GM18511 (cell line): ENCODE results near the gene S100A7A.

Experiments used
- ATAC-seq: cut with Tn5 transposase; IDR thresholded peaks from one replicate; pipeline ENCODE4 v1.9.1; 2021; ENCODE audit warnings: mild to moderate bottlenecking, moderate library complexity; ENCODE audit not compliant: unreplicated experiment

The S100A7A gene

GRCh38 chr1:153415850-153416570 lies at the start of gene S100A7A:
Gene S100A7A (plus strand): TSS chr1:153416520. CDS start chr1:153418083, 1,563 bp downstream.
- ATAC-seq: no peak

GRCh38 chr1:153367090-153367489 lies 49.2 kb upstream of the S100A7A start:
- no peak for ATAC-seq

GRCh38 chr1:153368495-153368894 lies 47.8 kb upstream of the S100A7A start:
- no peak for ATAC-seq

GRCh38 chr1:153370146-153370545 lies 46.2 kb upstream of the S100A7A start:
- ATAC-seq: no peak

DNA sequence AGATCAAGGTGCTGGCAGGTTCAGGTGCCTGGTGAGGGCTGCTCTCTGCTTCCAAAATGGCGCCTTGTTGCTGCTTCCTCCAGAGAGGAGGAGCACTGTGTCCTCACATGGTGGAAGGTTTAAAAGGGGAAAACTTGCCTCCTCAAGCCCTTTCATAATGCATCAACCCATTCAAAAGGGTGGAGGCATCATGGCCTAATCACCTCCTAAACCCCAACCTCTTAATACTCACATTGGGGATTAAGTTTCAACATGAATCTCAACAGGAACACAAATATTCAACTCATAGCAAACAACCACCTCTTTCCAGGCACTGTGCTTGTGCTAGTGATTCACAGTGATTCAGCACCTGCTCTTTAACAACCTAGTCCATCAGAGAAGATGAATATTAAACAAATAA lies 45.1 kb upstream of the S100A7A start:
- no peak for ATAC-seq

DNA sequence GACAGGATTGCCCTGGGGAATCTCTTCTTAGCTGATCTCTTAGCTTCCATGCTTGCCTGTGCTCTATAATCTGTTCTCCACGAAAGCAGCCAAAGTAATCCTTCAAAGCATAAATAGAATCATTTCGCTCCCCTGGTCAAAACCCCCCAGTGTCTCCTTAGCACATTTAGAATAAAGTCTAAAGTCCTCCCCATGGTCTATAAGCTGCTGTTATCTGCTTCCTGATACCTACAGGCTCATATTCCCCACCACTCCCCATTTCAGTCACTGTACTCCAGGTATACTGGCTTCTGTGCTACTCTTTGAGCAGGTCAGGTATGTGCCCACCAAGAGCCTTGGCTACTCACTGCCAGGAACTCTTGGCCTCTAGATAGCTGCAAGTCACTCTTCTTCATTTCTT lies 43.7 kb upstream of the S100A7A start:
- ATAC-seq: no peak

DNA sequence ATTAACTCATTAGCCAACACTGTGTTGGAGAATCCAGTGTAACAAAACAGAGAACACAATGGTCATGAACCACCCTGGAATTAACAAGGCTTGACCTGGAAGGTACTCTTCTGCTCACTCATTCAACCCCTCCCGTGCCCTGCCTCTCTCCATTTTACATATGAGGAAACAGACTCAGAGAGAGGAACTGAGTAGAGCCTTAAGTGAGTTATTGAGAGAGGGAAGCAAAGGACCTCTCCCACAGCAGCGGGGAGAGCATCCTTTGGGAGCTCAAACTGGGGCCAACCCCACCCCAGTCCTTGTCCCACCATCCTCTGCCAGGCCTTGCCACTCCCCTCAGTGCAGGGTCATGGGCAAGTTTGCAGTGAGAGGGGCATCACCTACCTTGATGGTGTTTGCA lies 42.2 kb upstream of the S100A7A start:
- no peak for ATAC-seq

DNA sequence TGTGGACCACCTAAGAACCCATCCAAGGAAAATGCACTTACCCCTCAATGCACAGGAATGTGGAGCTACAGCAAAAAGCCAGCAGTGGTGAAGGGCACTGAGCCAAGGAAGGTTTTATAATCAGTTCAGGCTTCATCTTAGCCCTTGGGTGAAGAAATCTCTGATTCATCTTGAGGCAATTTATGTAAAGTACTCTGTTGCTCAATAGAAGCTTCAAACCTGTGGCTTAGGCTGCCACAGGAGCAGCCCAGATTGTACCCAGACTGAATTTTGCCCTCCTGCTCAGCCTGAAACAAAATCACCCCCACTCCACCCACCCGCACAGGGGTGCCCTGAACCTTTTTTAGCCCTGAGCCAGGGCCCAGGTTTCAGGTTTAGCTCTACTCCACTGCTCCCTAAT lies 40.8 kb upstream of the S100A7A start, which contains the start of gene S100A12:
S100A12 (minus strand) TSS at position 111 of the 400 bp plus-strand sequence. CDS start 1,029 bp downstream, outside the sequence.
- no peak for ATAC-seq

- ATAC-seq: no peak
Observed at GRCh38 chr1:153379591-153379990, 36.7 kb upstream of the S100A7A start.

- ATAC-seq: no peak
Observed at GRCh38 chr1:153380711-153381110, 35.6 kb upstream of the S100A7A start.

- ATAC-seq: no peak
Observed at GRCh38 chr1:153384958-153385580, 31.3 kb upstream of the S100A7A start.

- no peak for ATAC-seq
Observed at GRCh38 chr1:153386500-153386901, 29.8 kb upstream of the S100A7A start.

GRCh38 chr1:153387001-153387400 lies 29.3 kb upstream of the S100A7A start:
- no peak for ATAC-seq

DNA sequence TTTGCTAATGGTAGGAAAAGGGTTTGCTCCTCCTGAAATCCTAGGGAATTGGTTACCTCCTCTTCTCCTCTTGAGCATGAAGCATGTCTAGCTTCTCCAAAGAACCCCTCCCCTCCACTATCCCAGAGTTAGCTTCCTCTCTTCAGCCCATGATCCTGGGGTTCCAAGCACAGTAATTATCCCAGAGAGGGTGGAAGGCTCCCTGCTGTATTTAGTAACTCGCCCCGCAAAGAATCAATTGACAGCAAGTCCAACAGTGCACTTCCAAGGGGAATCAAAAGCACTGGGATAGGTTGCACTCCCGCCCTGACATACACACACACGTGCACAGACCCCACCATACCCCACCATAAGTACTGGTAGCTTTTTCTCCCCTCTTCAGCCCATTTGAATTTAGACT lies 28.5 kb upstream of the S100A7A start:
- ATAC-seq: no peak

GRCh38 chr1:153389401-153389800 lies 26.9 kb upstream of the S100A7A start:
- ATAC-seq: no peak

DNA sequence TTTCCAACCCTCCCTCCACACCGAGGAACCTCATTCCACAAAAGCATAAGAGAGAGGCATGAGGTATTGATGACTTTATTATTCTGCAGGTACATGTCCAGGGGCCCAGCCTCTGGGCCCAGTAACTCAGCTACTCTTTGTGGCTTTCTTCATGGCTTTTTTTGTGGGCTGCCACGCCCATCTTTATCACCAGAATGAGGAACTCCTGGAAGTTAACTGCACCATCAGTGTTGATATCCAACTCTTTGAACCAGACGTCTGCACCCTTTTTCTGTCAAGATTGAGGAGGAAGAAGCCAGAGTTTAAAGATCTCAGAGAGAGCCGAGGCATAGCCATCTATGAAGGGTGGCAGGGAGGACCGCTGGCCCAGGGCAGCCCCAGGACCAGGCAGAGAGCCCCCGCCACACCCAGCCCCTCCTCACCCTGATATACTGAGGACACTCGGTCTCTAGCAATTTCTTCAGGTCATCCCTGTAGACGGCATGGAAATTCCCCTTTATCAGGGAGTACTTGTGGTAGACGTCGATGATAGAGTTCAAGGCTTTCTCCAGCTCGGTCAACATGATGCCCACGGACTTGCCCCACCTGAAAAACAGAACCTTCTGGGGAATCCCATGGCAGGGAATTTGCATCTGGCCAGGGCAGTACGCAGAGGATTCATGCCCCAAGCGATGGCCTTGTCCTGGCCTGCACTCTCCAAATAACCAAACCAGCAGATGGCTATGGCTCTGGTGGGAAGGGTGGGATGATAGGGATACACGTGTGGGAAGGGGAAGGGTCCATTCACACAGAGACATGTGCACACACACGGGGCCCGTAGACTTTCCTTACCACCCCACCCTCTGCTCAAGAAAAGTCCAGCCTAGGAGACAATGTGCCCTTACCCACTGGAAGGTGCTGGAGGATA lies 26.1 kb upstream of the S100A7A start:
- ATAC-seq: no peak

- ATAC-seq: no peak
Observed at GRCh38 chr1:153390938-153391710, 25.2 kb upstream of the S100A7A start, which contains the start of gene S100A8. Gene S100A8 (minus strand): TSS chr1:153391073. CDS start chr1:153390535, 538 bp downstream.

GRCh38 chr1:153392258-153392657 lies 24.1 kb upstream of the S100A7A start:
- no peak for ATAC-seq

DNA sequence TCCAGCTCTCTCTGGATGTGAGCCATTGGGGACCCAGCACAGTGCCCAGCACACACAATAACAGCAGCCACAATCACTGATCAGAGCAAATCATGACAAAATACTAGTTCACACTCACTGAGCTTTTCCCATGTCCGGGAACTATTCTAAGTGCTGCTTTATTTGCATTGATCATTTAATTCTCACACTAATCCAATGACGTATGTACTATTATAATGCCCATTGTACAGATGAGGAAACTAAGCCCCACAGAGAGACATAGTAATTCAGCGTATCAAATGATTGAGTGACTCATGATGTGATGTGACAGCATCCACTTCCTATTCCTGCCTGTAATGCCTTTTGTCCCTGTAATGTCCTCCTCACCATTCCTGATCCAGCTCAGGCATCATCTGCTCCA lies 23.5 kb upstream of the S100A7A start:
- no peak for ATAC-seq

GRCh38 chr1:153393926-153394325 lies 22.4 kb upstream of the S100A7A start:
- no peak for ATAC-seq

- no peak for ATAC-seq
Observed at GRCh38 chr1:153394391-153394790, 21.9 kb upstream of the S100A7A start.
